NCI-H524 treated with DMSO at 0.1 percent for 48 hours (cell line): ENCODE measurements around the gene PRRC2B.

Source experiments
- DNase-seq: peaks from one replicate; lab custom pipeline; 2025; lab: John Stamatoyannopoulos, UW

The PRRC2B gene

GRCh38 chr9:131407717-131408195 lies 13.9 kb downstream of the PRRC2B start:
- peak; percentile 60 for DNase-seq

GRCh38 chr9:131409458-131409992 lies 15.6 kb downstream of the PRRC2B start:
- DNase-seq: no peak

GRCh38 chr9:131410044-131410491 lies 16.2 kb downstream of the PRRC2B start:
- DNase-seq: peak; percentile 87

- peak; percentile 50 for DNase-seq
These were observed 18.1 kb downstream of the PRRC2B start for GRCh38 chr9:131411719-131412681.

- no peak for DNase-seq
These were observed 22.6 kb downstream of the PRRC2B start for GRCh38 chr9:131416509-131416908.

GRCh38 chr9:131417264-131418142 lies 23.6 kb downstream of the PRRC2B start:
- no peak for DNase-seq

- no peak for DNase-seq
These were observed 24.5 kb downstream of the PRRC2B start for GRCh38 chr9:131418143-131419025.

- DNase-seq: no peak
These were observed 25.2 kb downstream of the PRRC2B start for GRCh38 chr9:131419026-131419614.

GRCh38 chr9:131419716-131420115 lies 25.8 kb downstream of the PRRC2B start:
- DNase-seq: no peak

GRCh38 chr9:131420980-131421624 lies 27.2 kb downstream of the PRRC2B start:
- no peak for DNase-seq

- no peak for DNase-seq
These were observed 27.8 kb downstream of the PRRC2B start for GRCh38 chr9:131421691-131422090.

- no peak for DNase-seq
These were observed 28.4 kb downstream of the PRRC2B start for GRCh38 chr9:131422241-131422792.

- peak; percentile 47 for DNase-seq
These were observed 29.3 kb downstream of the PRRC2B start for GRCh38 chr9:131423171-131423581.

GRCh38 chr9:131426545-131426944 lies 32.7 kb downstream of the PRRC2B start:
- DNase-seq: no peak

- no peak for DNase-seq
These were observed 35.5 kb downstream of the PRRC2B start for GRCh38 chr9:131429121-131430012.

- no peak for DNase-seq
These were observed 38.2 kb downstream of the PRRC2B start for GRCh38 chr9:131432050-131432449.

GRCh38 chr9:131432597-131433301 lies 38.9 kb downstream of the PRRC2B start:
- DNase-seq: no peak

GRCh38 chr9:131433302-131433854 lies 39.5 kb downstream of the PRRC2B start:
- no peak for DNase-seq
